Measurements from ENCODE around the gene IL12RB2.

- no peak for TF ChIP-seq CTCF (conservative IDR thresholded peaks at IDR 0.05 in 1 of 2, IDR thresholded peaks at IDR 0.05 in 1 of 2; ENCODE audit: low read depth in 1 of 2, low read length in 2 of 2)
- TF ChIP-seq EZH2 (IDR thresholded peaks at IDR 0.05; ENCODE audit: low read length, missing control alignments): no peak
Observed at GRCh38 chr1:67431869-67432578, 124.4 kb downstream of the IL12RB2 start.
